GM12891 (cell line): ENCODE measurements around the gene UBAP1L.

Source experiments
- PAX5 ChIP-seq: IDR thresholded peaks from 2 replicates; pipeline ENCODE4 v1.6.1; 2011; ENCODE audit warnings: low read length, moderate library complexity, mild to moderate bottlenecking; ENCODE audit not compliant: insufficient read depth, severe bottlenecking
- POLR2A ChIP-seq: IDR thresholded peaks from 2 replicates; pipeline ENCODE4 v1.6.1; 2011; ENCODE audit warnings: low read depth, low read length, control low read depth
- POLR2AphosphoS5 ChIP-seq: IDR thresholded peaks from 2 replicates; pipeline ENCODE4 v1.6.1; 2011; ENCODE audit warnings: low read depth, low read length, control low read depth
- SPI1 ChIP-seq: IDR thresholded peaks from 2 replicates; pipeline ENCODE4 v1.6.1; 2011; ENCODE audit warnings: low read depth, low read length, control low read depth
- TAF1 ChIP-seq: IDR thresholded peaks from 2 replicates; pipeline ENCODE4 v1.6.1; 2011; ENCODE audit warnings: low read depth, low read length, control low read depth

- TF ChIP-seq POLR2A (no peak), PAX5 (no peak), POLR2AphosphoS5 (no peak), TAF1 (no peak), SPI1 (no peak)
Measured at GRCh38 chr15:65105038-65105437, 10.0 kb downstream of the UBAP1L start.
